HG03103 (cell line): Measurements from ENCODE around the gene ASTL.

Experiments
- ATAC-seq: cut with Tn5 transposase; IDR thresholded peaks from one replicate; pipeline ENCODE4 v1.9.1; 2021; ENCODE audit warnings: low read depth; ENCODE audit not compliant: unreplicated experiment

The ASTL gene

DNA sequence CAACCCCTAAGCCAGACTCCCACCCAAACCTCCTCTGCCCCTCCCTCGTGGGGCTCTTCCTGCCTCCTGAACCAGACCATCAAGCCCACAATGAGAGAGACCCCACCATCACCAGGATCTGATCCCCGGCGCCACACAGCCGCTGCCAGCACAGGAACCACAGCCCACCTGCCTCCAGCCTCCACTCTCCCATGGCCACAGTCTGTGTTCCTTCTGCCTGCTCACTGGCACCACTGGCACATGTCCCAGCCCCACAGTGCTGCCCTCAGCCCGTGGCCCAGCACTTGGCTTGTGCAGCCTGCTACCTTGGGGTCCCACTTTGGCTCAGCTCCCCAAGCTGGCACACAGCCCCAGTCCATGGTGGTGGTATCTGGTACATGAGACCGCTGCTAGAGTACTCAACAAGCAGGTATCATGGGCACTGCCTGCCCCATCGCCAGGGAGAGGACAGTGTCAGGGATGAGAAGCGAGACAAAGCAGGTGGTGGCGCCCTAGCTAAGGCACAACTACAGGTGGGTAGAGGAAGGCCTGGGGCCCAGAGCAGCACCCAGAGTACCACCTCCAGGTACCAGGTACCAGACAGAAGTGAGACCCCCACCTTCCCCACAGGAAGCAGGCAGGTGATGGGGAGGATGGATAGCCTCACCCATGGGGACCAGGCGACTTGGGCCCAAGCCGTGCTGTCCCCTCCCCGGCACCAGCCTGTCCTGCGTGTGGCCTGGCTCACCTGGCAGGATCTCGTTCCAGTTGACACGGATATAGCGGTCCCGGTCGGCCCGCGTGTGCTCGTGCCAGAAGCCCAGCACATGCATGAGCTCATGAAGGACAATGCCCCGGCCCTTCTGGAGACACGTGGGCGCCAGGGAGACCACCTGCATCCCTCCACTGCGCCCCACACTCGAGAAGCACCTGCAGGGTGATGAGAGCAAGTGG is 6.2 kb downstream of the ASTL start:
- ATAC-seq, result no peak

GRCh38 chr2:96131152-96131812 is 7.0 kb downstream of the ASTL start:
- no peak for ATAC-seq

DNA sequence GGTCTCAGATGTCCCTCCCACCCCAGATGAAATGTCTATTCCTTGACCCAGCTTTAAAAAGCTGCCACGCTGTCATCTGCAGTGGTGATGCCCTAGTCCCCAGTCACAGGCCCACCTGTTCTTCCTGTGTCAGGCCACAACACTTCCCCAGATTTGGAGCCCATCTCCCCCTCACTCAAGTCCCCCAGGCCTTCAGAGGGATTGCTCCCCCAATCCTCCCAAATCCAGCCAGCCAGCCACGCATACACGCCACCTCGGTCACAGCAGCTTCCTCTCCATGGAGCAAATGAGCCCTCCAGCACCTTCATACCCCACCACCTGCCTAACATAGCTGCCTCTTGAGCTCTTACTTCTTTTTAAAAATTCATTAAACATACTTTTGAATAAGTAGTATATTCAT is 7.8 kb downstream of the ASTL start:
- no peak for ATAC-seq

DNA sequence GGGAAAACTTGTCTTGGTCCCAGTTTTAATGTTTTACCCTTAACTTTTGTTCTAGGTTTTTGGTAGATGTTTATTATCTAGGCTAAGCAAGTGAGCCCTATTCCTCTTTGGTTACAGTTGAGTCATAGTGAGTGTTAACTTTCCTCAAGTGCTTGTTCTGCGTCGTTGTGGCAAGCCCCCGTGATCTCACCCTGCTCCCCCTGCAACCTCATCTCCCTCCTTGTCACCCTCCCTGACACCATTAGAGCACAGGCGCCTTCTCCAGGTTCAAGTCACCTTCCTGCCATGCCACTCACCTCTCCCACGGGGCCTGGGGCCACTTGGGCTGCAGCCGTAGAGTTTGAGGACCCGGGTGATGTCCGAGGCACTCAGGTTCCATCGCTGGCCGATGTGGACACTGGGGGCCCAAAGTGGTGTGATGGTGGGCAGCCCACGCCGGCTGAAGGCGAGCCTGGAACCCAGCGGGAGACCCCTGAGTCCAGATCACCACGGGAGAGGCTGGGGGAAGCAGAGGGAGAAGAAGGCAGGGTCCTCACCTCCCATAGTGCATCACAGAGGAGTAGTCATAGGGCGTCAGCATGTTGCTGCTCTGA is 8.7 kb downstream of the ASTL start:
- ATAC-seq, result no peak

GRCh38 chr2:96128456-96128855 is 9.8 kb downstream of the ASTL start:
- no peak for ATAC-seq

- no peak for ATAC-seq
Measured at GRCh38 chr2:96124406-96125265, 13.7 kb downstream of the ASTL start.

DNA sequence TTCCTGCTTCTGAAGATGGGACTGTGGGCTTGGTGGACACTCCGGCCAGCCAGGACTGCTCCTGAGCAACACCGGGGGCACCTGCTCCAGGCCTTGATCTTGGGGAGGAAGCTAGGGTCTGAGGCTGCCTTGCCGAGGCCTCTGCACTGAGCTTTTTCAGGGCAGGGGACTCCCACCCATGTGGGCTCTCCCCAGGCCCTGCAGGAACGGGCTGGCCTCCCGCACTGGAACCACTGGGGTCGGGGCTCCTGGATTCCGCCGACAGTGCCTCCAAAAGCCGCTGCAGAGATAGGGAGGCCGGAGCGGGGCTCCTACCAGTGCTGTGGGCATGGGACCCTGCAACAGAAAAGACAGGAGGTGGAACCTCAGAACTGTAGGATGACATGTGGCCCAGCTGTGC is 14.4 kb downstream of the ASTL start:
- no peak for ATAC-seq

DNA sequence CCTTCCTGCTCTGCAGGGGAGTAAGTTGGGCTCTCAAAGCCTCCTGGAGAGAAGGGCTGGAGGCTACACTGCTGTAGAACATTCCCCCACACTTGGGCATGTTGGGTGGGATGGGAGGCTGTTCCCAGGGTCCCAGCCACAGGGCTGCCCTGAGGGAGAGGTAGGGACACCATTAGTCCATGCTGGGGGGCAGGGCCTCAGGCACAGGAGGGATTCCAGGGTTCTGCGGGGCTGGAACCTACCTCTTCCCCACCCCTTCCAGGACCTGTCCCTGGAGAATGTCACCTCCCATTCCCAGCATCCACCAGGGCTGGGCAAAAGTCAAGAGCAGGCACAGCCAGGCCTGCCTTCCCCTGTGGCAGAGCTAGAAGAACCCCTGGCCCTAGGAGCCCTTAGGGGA is 15.0 kb downstream of the ASTL start:
- no peak for ATAC-seq

- ATAC-seq, result no peak
Measured at GRCh38 chr2:96122391-96122790, 15.9 kb downstream of the ASTL start.

- ATAC-seq, result no peak
Measured at GRCh38 chr2:96121414-96121813, 16.9 kb downstream of the ASTL start.

DNA sequence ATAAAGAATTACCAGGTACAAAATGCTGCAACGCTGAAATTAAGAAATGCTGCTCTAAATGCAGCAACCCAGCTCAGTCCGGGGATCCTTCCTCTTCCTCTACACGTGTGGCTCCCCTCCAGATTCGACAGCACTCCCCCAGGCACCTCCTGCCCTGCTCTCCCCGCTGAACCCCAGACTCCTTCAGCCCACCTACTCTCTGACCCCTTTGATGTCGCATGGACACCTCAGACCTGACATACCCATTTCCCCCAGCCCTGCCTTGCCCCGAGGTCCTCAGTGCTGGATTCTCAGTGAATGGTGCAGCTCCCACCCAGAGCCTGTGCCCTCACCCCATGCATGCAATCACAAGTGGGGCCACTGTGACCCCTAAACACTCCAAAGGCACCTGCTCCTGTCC is 17.3 kb downstream of the ASTL start:
- ATAC-seq, result no peak

DNA sequence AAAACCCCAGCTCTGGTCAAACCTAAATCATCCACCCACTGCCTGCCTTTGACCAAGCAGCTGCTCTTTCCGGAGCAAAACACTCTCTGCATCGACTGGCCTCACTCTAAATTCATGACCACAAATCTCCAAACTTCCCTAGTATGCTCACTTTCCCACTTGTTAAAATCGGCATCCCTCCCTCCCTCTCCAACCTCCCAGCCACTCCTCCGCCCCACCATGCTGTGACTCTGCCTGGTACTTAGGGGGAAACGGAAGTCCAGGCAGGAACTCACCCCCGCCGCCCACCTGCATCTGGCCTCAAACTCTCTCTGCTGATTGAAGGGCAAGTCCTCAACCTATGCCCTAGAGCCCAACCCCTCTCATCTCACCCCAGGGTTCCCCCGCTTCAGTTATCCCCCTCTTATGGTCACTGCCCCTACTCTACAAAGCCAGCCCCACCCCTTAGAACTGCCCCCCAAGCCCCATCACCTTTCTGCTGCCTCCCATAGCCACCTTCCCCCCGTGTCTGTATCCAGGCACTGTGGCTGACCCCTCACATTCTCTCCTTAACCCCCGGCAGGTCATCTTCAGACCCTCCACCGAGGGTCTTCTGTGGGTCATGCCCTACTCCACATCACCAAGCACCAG is 18.1 kb downstream of the ASTL start:
- ATAC-seq, result no peak

DNA sequence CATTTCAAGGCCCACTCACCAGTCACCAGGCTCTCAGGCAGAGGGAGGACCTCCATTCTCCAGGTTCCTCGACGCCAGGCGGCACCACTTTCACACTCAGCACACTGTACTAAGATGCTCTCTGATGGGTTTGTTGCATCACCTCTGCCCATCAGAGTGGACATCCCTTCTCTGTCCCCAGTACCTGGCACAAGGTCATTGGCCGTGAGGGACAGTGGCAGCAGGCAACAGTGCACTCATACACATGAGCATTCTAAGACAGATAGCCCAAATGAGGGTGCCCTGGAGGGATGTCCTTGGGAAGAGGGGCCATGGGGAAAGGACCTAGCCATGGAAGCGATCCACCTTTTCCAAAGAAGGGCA is 18.9 kb downstream of the ASTL start:
- ATAC-seq, result no peak

DNA sequence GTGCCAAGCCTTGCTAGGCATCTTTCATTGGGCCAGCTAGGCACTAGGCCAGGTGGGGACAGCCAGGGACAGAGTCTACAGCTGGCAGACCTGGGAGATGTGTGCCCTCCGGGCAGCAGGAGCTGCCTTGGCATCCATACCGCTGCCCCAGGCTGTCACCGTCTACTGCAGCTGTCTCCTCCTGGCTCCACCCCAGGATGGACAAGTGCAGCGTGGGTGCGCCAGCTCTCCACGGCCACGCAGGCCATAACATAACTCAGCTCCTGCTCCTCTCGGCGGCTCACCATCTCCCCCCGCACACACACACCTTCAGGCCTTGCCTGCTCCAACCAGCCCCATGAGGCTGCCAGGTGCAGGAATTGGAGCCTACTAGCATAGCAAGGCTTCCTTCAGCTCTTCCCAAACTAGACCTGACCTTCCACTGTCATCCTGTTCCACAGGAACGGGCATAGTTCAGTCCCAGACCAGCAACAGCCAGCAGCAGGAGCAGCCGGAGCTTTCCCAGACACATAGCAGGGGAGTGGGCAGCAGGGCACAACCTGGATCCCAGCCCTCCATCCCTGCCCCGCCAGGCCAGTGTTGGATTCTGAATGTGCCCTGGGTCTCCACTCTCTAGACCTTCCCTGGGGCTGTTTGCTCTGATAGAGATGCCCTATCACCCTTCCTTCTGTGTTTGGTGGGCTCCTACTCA is 19.5 kb downstream of the ASTL start:
- ATAC-seq, result no peak

DNA sequence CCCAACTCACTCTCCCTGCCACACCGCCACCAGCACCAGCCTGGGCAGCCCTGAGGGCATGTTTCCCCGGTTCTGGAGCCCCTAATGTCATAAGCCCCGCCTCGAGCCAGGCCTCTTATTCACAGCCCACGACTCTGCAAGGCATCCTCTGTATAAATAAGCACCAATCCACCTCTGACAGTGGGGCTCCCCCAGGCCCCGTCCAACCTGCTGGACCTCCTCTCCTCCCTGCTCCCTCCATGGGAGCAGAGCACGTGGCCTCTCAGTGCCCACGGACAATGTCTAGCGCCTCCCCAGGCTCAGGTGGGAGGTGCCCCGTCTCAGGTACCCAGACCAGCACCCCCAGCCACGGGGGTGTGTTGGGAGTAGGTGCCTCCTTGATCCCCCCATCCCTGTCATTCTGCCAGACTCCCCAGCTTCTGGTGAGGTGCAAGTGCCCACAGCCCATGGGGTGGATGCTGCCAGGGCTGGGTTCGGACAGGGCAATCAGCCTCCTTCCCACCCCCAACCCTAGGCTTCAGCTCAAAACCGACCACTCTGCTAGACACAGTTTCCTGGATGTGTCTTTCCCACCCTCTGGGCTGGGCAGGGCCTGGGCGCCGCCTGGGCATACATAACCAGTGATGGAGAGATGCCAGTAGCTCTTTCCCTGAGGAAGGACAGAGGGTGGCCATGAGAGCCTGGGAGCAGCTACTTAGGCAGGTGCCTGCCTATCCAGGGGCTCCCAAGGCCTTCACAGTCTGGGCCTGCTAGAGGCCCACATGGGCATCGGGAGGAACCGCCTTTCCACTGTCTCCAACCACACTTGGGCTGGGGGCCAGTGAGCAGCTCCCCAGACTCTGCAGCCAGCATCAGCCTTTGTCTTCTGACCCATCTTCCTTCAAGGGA is 20.4 kb downstream of the ASTL start:
- ATAC-seq, result no peak

GRCh38 chr2:96116879-96117533 is 21.3 kb downstream of the ASTL start:
- ATAC-seq, result peak; percentile 47

- peak; percentile 42 for ATAC-seq
Measured at GRCh38 chr2:96116424-96116878, 21.9 kb downstream of the ASTL start, which contains the start of gene ADRA2B. Gene ADRA2B (minus strand): TSS chr2:96116571. CDS start chr2:96116149, 422 bp downstream.
